ENCODE results near the gene PPP4R4.

The PPP4R4 gene

DNA sequence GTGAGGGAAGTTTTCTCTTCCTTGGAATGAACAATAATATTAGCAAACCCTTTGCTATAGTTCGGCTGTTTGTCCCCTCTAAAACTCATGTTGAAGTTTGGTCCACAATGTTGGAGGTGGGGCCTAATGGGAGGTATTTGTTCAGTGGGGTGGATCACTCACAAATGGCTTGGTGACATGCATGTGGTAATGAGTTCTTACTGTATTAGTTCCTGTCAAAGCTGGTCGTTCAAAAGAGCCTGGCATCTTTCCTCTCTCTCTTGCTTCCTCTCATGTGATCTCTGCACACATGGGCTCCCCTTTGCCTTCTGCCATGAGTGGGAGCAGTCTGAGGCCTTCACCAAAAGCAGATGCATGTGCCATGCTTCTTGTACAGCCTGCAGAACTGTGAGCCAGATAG is 13.1 kb upstream of the PPP4R4 start:
- TF ChIP-seq, protein P1, sequence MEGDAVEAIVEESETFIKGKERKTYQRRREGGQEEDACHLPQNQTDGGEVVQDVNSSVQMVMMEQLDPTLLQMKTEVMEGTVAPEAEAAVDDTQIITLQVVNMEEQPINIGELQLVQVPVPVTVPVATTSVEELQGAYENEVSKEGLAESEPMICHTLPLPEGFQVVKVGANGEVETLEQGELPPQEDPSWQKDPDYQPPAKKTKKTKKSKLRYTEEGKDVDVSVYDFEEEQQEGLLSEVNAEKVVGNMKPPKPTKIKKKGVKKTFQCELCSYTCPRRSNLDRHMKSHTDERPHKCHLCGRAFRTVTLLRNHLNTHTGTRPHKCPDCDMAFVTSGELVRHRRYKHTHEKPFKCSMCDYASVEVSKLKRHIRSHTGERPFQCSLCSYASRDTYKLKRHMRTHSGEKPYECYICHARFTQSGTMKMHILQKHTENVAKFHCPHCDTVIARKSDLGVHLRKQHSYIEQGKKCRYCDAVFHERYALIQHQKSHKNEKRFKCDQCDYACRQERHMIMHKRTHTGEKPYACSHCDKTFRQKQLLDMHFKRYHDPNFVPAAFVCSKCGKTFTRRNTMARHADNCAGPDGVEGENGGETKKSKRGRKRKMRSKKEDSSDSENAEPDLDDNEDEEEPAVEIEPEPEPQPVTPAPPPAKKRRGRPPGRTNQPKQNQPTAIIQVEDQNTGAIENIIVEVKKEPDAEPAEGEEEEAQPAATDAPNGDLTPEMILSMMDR (IDR thresholded peaks at IDR 0.05; ENCODE audit: low read depth, low read length, missing control alignments) = no peak
- H3K4me3 ChIP-seq (replicated peaks; ENCODE audit: low read depth, low read length) = no peak overlapping the region
- DNase-seq (ENCODE audit: extremely low read depth, low read depth) = no peak

GRCh38 chr14:94161981-94162380 is 12.1 kb upstream of the PPP4R4 start:
- DNase-seq (ENCODE audit: extremely low read depth, low read depth) = no peak
- TF ChIP-seq, protein P1 (IDR thresholded peaks at IDR 0.05; ENCODE audit: low read depth, low read length, missing control alignments) = no peak
- H3K4me3 ChIP-seq (replicated peaks; ENCODE audit: low read depth, low read length) = no peak overlapping the region

DNA sequence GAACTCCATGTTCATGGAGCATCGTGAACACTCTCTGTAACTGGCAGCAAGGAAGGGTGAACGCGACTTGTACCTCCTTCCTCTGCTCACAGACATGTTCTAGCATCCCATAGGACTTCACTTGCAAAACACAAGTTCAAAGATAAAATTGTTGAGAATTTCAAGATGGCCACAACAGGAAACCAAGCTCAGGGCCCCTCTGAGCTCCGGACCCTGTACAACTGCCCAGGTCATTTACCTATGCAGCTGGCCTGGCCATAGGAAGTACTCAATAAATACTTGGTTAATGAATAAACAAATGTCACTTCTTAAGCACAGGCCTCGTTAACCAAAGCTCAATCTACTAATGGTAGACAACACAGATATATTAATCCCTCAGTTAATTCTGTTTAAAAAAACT is 11.7 kb upstream of the PPP4R4 start:
- H3K4me3 ChIP-seq (replicated peaks; ENCODE audit: low read depth, low read length) = no peak overlapping the region
- no peak for DNase-seq (ENCODE audit: extremely low read depth, low read depth)
- TF ChIP-seq, protein P1 (IDR thresholded peaks at IDR 0.05; ENCODE audit: low read depth, low read length, missing control alignments) = no peak

DNA sequence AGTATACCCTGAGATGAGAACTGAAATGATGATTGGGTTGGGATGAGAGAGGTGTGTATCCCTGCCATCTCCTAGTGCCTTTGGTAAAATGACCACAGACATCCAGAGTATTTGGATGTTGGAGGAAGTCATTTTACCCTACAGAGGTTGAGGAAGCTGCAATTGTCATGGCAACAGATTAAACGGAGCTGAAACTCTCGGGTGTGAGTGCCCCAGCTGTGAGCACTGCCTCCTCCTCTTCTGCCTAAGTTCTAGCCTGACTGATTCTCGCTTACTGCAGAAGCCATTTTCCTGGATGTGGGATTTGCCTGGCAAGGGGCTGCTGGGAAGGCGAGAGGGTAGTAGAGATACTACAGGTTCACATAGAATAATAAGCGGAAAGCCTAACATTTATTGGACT is 10.3 kb upstream of the PPP4R4 start:
- TF ChIP-seq, protein P1 (IDR thresholded peaks at IDR 0.05; ENCODE audit: low read depth, low read length, missing control alignments) = no peak
- no peak for DNase-seq (ENCODE audit: extremely low read depth, low read depth)
- no peak overlapping the region for H3K4me3 ChIP-seq (replicated peaks; ENCODE audit: low read depth, low read length)

GRCh38 chr14:94164685-94165431 is 9.3 kb upstream of the PPP4R4 start:
- no peak for DNase-seq (ENCODE audit: extremely low read depth, low read depth)
- no peak overlapping the region for H3K4me3 ChIP-seq (replicated peaks; ENCODE audit: low read depth, low read length)

DNA sequence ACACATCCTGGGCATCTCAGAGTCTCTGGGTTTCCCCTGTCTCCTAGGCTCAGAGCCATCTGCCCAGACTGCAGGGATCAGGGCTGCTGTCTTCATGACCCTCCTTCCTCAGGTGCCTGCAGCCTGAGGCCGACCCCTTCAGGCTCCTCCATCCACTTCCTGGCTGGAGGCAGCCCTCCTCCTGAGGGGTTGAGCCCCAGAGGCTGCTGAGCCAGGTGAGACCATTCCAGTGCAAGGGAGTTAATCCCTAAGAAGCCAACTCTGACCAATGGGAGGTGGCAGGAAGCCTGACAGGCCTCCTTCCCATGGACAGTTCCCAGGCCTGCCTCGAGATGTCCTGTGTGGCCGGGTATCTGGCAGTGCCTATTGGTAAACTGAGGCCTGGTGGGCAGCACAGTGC is 8.4 kb upstream of the PPP4R4 start:
- DNase-seq (ENCODE audit: extremely low read depth, low read depth) = no peak
- TF ChIP-seq, protein P1 (IDR thresholded peaks at IDR 0.05; ENCODE audit: low read depth, low read length, missing control alignments) = no peak
- H3K4me3 ChIP-seq (replicated peaks; ENCODE audit: low read depth, low read length) = no peak overlapping the region

More at GRCh38 chr14:94164685-94165431, 9.3 kb upstream of the PPP4R4 start:
- TF ChIP-seq, protein P1 (IDR thresholded peaks at IDR 0.05; ENCODE audit: low read depth, low read length, missing control alignments) = no peak

DNA sequence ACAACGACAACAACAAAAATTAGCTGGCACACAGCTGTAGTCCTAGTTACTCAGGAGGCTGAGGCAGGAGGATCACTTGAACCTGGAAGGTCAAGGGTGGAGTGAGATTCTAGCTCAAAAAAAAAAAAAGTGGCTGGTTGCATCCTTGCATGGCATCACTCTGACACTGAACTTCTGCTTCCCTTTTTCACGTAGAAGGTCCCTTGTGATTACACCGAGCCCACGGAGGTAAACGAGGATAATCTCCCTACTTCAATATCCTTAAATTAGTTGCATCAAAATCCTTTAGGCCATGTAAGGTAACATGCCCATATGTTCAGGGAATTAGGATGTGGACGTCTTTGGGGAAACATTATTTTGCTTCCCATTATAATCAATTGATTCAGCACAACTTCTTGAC is 4.0 kb upstream of the PPP4R4 start:
- H3K4me3 ChIP-seq (replicated peaks; ENCODE audit: low read depth, low read length) = no peak overlapping the region
- TF ChIP-seq, protein P1 (IDR thresholded peaks at IDR 0.05; ENCODE audit: low read depth, low read length, missing control alignments) = no peak
- DNase-seq (ENCODE audit: extremely low read depth, low read depth) = no peak

All from HFF-Myc (cell line).